Activated CD8-positive, alpha-beta memory T cell treated with anti-CD3 and anti-CD28 coated beads for 36 hours (primary cell): ENCODE results near the gene GTF3A. TPM values are rescaled to one million over a fixed set of nuclear protein-coding genes. Genes with fewer than 3 reads are reported as not detected.

Experiments
- CTCF ChIA-PET: fragments of 350-600 bp; sonication (Branson Sonifier 250); formaldehyde crosslinking; loops from one replicate; lab custom pipeline; 2021; ENCODE audit warnings: antibody characterized with exemption; lab: Charles Lee
- POLR2A ChIA-PET: fragments of 350-600 bp; sonication (Branson Sonifier 250); formaldehyde crosslinking; loops from one replicate; lab custom pipeline; 2021; ENCODE audit warnings: antibody characterized with exemption; lab: Charles Lee
- total RNA-seq, 2 experiments: library from RNA; stranded (reverse); gene quantifications; one replicate each; pipeline ENCODE4 v1.2.3, GENCODE V29; 2021

GTF3A gene
- total RNA-seq, 2 experiments from 2014 or later: 300 to 307 TPM

- ChIA-PET CTCF (no interaction called here), POLR2A (no interaction called here)
These were observed 21.2 kb upstream of the GTF3A start for GRCh38 chr13:27403203-27403678.

DNA sequence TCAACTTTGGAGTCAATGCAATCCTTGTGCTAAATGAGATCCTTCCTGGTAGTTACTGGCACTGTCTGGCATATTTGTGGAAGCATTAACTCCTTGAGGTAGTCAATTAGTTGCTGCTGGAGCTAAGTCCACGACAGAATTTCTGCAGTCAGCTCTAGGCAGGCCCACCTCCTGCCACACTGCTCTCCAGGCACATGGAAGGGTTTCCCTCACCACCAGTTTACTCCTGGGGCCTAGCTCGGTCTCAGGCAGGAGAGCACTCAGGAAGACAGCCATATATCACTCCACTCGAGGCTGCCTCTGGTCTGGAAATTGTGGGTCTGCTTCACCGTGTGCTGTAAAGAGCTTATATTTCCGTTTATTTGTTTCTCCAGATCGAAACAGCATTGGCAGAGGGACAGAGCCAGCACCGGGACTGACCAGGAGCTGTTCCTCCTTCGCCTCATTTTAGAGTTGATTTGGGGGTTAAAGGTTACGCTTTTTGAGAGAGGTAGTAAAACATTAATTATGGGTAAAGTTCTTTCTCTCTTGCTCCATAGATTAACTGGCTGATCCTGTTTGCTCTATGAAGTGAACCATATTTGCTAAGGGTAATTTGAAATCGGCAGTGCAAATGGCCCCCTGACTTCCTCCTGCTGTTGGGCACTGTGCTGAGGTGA is 20.6 kb upstream of the GTF3A start:
- ChIA-PET POLR2A (no interaction called here), CTCF (no interaction called here)

GRCh38 chr13:27404680-27405079 is 19.7 kb upstream of the GTF3A start:
- ChIA-PET CTCF (interaction anchor here (0.7 kb wide), 1 partner anchor 74 kb away, joined by 3 read pairs; no protein-coding TSS in a partner anchor), POLR2A (no interaction called here)

GRCh38 chr13:27405546-27406134 is 18.8 kb upstream of the GTF3A start:
- ChIA-PET CTCF (interaction anchor here (0.7 to 0.8 kb wide), 2 partner anchors 44 to 73 kb away, joined by 3 read pairs; no protein-coding TSS in a partner anchor), POLR2A (no interaction called here)

GRCh38 chr13:27406178-27406939 is 18.1 kb upstream of the GTF3A start:
- ChIA-PET CTCF (no interaction called here), POLR2A (no interaction called here)

DNA sequence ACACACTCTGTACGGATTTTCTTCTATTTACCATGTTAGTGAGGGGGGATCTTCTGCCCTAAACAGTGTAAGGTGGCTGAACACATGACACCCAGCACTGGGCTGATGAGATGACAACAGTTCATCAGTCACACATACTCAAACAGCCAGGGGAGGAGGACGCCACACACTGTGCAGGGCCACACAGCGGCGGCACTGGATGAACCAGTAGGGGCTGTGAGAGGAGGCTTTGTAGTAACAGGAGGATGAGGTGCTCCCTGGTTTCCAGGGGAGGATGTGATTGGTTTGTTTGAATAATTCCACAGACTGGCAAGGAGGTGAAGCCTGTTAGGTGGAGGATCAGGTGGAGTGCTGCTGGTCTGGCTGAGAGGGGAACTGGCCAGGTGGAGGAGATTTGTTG is 16.3 kb upstream of the GTF3A start:
- CTCF ChIA-PET: no interaction called here
- POLR2A ChIA-PET: no interaction called here

DNA sequence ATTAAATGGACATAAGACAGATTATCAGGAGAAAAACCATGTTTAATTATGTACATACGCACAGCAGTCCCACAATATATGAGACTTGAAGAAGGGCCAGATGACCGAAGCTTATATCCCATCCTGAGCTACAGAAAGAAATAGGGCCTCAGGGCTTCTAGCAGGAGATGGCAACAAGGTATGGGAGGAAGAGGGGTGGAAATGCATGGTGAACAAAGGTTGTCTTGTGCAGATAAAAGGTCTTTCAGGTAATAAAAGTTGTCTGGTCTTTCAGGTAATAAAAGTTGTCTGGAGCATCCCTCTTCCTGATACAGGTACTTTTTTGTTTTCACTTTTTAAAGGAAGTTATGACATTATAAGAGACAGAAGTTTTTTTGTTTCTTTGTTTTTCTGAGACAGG is 15.4 kb upstream of the GTF3A start:
- ChIA-PET POLR2A (no interaction called here), CTCF (interaction anchor here (0.8 kb wide), 1 partner anchor 15 kb away, joined by 3 read pairs; the partner anchor contains the start of gene GTF3A)

GRCh38 chr13:27411341-27411740 is 13.1 kb upstream of the GTF3A start:
- ChIA-PET POLR2A (interaction anchor here (0.6 kb wide), 1 partner anchor 13 kb away, joined by 3 read pairs; no protein-coding TSS in a partner anchor), CTCF (interaction anchor here (0.5 to 1.2 kb wide), 2 partner anchors 33 to 49 kb away, joined by 3 to 6 read pairs; no protein-coding TSS in a partner anchor)

DNA sequence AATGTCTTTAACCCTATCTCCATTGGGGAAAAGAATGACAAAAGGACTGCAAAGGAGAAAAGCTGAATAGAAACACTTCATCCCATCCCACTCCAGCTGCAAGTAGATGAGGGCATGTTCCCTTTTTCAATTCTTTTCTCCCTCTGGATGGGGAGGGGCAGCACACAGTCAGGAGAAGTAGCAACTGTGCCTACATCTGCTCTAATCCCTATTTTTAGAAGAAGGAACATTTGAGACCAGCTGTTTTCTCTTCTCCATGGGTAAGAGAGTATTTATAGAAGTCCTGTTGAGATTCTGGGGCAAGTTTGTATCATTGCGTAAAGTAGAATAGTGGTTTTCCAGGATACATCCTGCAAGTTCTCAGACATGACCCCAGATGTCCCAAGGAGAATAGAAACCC is 9.3 kb upstream of the GTF3A start:
- ChIA-PET CTCF (interaction anchor here (1.7 kb wide), 1 partner anchor 53 kb away, joined by 5 read pairs; no protein-coding TSS in a partner anchor), POLR2A (no interaction called here)

DNA sequence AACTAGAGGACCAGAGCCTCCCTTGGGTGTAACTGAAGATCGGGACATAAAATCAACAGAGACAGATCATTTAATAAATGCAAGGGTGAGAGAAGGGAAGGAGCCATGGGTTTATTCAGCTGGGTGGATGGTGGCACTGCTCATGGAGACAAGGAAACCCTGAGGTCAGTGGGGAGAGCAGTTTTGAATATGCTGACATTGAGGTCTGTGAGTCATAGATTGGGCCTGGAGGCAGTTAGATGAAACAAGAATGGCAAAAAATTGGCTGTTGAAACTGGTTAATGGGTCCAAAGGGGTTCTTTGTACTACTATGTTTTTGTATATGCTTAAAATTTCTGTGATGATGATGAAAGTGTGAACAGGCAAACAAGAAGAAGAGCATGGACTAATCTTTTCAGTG is 5.1 kb upstream of the GTF3A start:
- CTCF ChIA-PET: no interaction called here
- POLR2A ChIA-PET: no interaction called here

- POLR2A ChIA-PET: no interaction called here
- CTCF ChIA-PET: no interaction called here
These were observed 3.1 kb upstream of the GTF3A start for GRCh38 chr13:27421101-27421871.

DNA sequence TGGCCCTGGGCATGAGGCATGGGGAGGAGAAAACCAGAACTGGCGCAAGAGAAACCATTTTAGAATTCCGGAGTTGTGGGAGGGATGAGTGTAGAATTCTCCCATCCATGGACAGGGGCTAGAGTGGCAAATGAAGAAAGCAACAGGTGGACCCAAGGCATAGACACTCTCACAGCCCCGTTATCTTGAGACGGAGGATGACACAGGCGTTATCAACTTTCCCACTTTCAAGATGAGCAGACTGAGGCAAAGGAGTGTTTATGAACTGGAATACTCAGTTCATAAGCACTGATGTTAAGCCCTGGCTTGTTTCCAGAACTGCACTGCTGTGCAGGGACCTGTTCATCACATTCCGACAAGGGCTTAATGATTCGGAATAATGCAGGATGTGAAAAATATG is 1.1 kb upstream of the GTF3A start:
- POLR2A ChIA-PET: no interaction called here

GRCh38 chr13:27425158-27425917 is 919 bp downstream of the GTF3A start:
- CTCF ChIA-PET: interaction anchor here (1.2 to 2.3 kb wide), 6 partner anchors 17 to 440 kb away, joined by 3 to 12 read pairs (median 5); partner anchors contain the start of genes LNX2 and MTIF3
- POLR2A ChIA-PET: interaction anchor here (0.7 to 3.1 kb wide), 5 partner anchors 25 to 196 kb away, joined by 3 to 22 read pairs (median 6); partner anchors contain the start of genes LNX2, MTIF3 and POLR1D

More for the DNA sequence above, 1.1 kb upstream of the GTF3A start:
- CTCF ChIA-PET: no interaction called here

- POLR2A ChIA-PET: interaction anchor here (1.4 to 3.1 kb wide), 5 partner anchors 22 to 195 kb away, joined by 6 to 22 read pairs (median 7); partner anchors contain the start of genes LNX2, MTIF3 and POLR1D
- CTCF ChIA-PET: interaction anchor here (1.0 to 2.3 kb wide), 7 partner anchors 16 to 441 kb away, joined by 3 to 12 read pairs (median 5); partner anchors contain the start of genes LNX2 and MTIF3
These were observed 1.7 kb downstream of the GTF3A start for GRCh38 chr13:27425918-27426630.

GRCh38 chr13:27427641-27428040 is 3.2 kb downstream of the GTF3A start:
- ChIA-PET CTCF (interaction anchor here (1.0 kb wide), 1 partner anchor 9 kb away, joined by 3 read pairs; no protein-coding TSS in a partner anchor), POLR2A (interaction anchor here (1.4 to 1.7 kb wide), 2 partner anchors 21 to 23 kb away, joined by 7 read pairs; partner anchors contain the start of gene MTIF3)

DNA sequence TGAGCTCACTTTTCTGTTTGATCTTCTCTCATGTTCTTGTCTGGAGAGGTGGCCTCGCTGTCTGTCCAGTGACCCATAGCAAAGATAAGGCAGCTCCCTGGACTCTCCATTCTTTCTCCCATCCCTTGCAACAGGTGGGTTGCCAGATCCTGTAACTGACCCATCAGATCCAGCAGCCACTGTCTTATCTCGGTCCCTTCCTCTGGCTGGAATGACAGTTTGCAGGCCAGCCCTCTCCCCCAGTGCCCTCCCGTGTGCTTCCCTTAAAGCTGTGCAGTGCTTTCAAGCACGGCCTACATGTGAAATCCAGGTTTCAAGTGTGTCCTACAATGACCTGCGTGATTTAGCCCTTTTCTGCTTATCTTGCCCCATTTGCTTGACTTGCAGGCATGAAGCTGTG is 3.7 kb downstream of the GTF3A start:
- ChIA-PET POLR2A (interaction anchor here (1.7 kb wide), 1 partner anchor 23 kb away, joined by 7 read pairs; the partner anchor contains the start of gene MTIF3), CTCF (interaction anchor here (1.0 to 1.1 kb wide), 2 partner anchors 8 to 214 kb away, joined by 3 read pairs; no protein-coding TSS in a partner anchor)

DNA sequence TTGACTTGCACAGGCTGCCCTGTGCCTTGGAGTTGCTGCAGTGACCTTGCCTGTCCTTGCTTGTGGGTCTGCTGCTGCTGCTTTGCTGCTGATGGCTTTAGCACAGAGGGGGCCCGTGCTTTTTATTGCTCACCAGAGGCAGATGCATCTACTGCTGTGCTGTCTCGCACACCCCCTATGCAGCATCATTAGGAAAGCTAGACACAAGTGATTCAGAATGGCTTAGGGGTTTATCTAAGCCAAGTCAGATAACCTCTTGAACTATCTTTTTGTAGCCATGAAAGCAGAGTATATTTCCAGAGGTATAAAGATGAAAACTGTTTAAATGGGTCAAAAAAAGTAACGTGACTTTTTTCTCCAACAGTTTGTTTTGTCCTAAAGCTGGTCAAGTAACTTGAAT is 7.8 kb downstream of the GTF3A start:
- ChIA-PET POLR2A (no interaction called here), CTCF (no interaction called here)
